ENCODE measurements around the gene SLIT2. TPM values are rescaled to one million over a fixed set of nuclear protein-coding genes. Genes with fewer than 3 reads are reported as not detected.

SLIT2 gene
- polyA plus RNA-seq, 4 donors = 42.2 to 58.3 (median 49.6) TPM

- DNase-seq (ENCODE audit: low read depth in 4 of 4, low spot score in 3 of 4) = no peak
Measured at GRCh38 chr4:20262221-20262620, 10.5 kb downstream of the SLIT2 start.

GRCh38 chr4:20264688-20265087, 13.0 kb downstream of the SLIT2 start:
- no peak for DNase-seq (ENCODE audit: low read depth in 4 of 4, low spot score in 3 of 4)

- no peak for DNase-seq (ENCODE audit: low read depth in 4 of 4, low spot score in 3 of 4)
Measured at GRCh38 chr4:20265726-20266125, 14.0 kb downstream of the SLIT2 start.

- DNase-seq (ENCODE audit: low read depth in 4 of 4, low spot score in 3 of 4) = no peak
Measured at GRCh38 chr4:20266215-20267082, 14.7 kb downstream of the SLIT2 start.

- no peak for DNase-seq (ENCODE audit: low read depth in 4 of 4, low spot score in 3 of 4)
Measured at GRCh38 chr4:20268028-20268427, 16.3 kb downstream of the SLIT2 start.

- DNase-seq (ENCODE audit: low read depth in 4 of 4, low spot score in 3 of 4) = no peak
Measured at GRCh38 chr4:20269320-20269719, 17.6 kb downstream of the SLIT2 start.

- DNase-seq (ENCODE audit: low read depth in 4 of 4, low spot score in 3 of 4) = no peak
Measured at GRCh38 chr4:20271950-20272349, 20.2 kb downstream of the SLIT2 start.

GRCh38 chr4:20272411-20272872, 20.7 kb downstream of the SLIT2 start:
- no peak for DNase-seq (ENCODE audit: low read depth in 4 of 4, low spot score in 3 of 4)

- DNase-seq (ENCODE audit: low read depth in 4 of 4, low spot score in 3 of 4) = no peak
Measured at GRCh38 chr4:20273793-20274192, 22.1 kb downstream of the SLIT2 start.

- DNase-seq (ENCODE audit: low read depth in 4 of 4, low spot score in 3 of 4) = no peak
Measured at GRCh38 chr4:20276848-20277247, 25.1 kb downstream of the SLIT2 start.

- no peak for DNase-seq (ENCODE audit: low read depth in 4 of 4, low spot score in 3 of 4)
Measured at GRCh38 chr4:20278195-20278594, 26.5 kb downstream of the SLIT2 start.

- no peak for DNase-seq (ENCODE audit: low read depth in 4 of 4, low spot score in 3 of 4)
Measured at GRCh38 chr4:20279381-20279780, 27.7 kb downstream of the SLIT2 start.

GRCh38 chr4:20281453-20281852, 29.7 kb downstream of the SLIT2 start:
- DNase-seq (ENCODE audit: low read depth in 4 of 4, low spot score in 3 of 4) = no peak

GRCh38 chr4:20283039-20283438, 31.3 kb downstream of the SLIT2 start:
- no peak for DNase-seq (ENCODE audit: low read depth in 4 of 4, low spot score in 3 of 4)

- DNase-seq (ENCODE audit: low read depth in 4 of 4, low spot score in 3 of 4) = no peak
Measured at GRCh38 chr4:20284990-20285389, 33.3 kb downstream of the SLIT2 start.

GRCh38 chr4:20287246-20287645, 35.5 kb downstream of the SLIT2 start:
- DNase-seq (ENCODE audit: low read depth in 4 of 4, low spot score in 3 of 4) = no peak

- DNase-seq (ENCODE audit: low read depth in 4 of 4, low spot score in 3 of 4) = no peak
Measured at GRCh38 chr4:20288047-20288650, 36.4 kb downstream of the SLIT2 start.

- DNase-seq (ENCODE audit: low read depth in 4 of 4, low spot score in 3 of 4) = no peak
Measured at GRCh38 chr4:20288846-20289512, 37.3 kb downstream of the SLIT2 start.

- DNase-seq (ENCODE audit: low read depth in 4 of 4, low spot score in 3 of 4) = no peak
Measured at GRCh38 chr4:20289782-20290181, 38.1 kb downstream of the SLIT2 start.

- no peak for DNase-seq (ENCODE audit: low read depth in 4 of 4, low spot score in 3 of 4)
Measured at GRCh38 chr4:20292739-20293138, 41.0 kb downstream of the SLIT2 start.

- DNase-seq (ENCODE audit: low read depth in 4 of 4, low spot score in 3 of 4) = no peak
Measured at GRCh38 chr4:20297261-20297660, 45.6 kb downstream of the SLIT2 start.

GRCh38 chr4:20297783-20298182, 46.1 kb downstream of the SLIT2 start:
- no peak for DNase-seq (ENCODE audit: low read depth in 4 of 4, low spot score in 3 of 4)
